Brain microvascular endothelial cell (primary cell): ENCODE data around the gene TTC7B.

Experiments
- DNase-seq: peaks from one replicate; pipeline ENCODE4 v3.0.0-alpha.2; 2020
- H3K27ac ChIP-seq: fragments of 250-450 bp; sonication (Bioruptor Pico); 2 replicates; pipeline ENCODE4 v1.5.1; 2020; ENCODE audit warnings: mild to moderate bottlenecking, moderate library complexity
- H3K27me3 ChIP-seq: fragments of 250-450 bp; sonication (Bioruptor Pico); replicated peaks from 2 replicates; pipeline ENCODE4 v1.5.1; 2020; ENCODE audit warnings: mild to moderate bottlenecking
- H3K36me3 ChIP-seq: fragments of 250-450 bp; sonication (Bioruptor Pico); replicated peaks from 2 replicates; pipeline ENCODE4 v1.5.1; 2020; ENCODE audit warnings: mild to moderate bottlenecking
- H3K4me3 ChIP-seq: 2 replicates; pipeline ENCODE4 v1.5.1; 2011; ENCODE audit warnings: low read depth, mild to moderate bottlenecking, control low read depth, low read length, moderate library complexity
- in situ Hi-C: cut with HindIII; loops from 2 replicates; pipeline ENCODE4 v1.10.0; 2017; ENCODE audit warnings: low sequenced_read_pairs, low pct_ligation_motif_present
- TF ChIP-seq, protein P1 (sequence below): IDR thresholded peaks from 2 replicates; pipeline ENCODE4 v1.5.1; 2011; ENCODE audit warnings: low read depth, mild to moderate bottlenecking, moderate library complexity, low read length, control low read depth, inconsistent platforms; ENCODE audit errors: missing control alignments

The TTC7B gene

DNA sequence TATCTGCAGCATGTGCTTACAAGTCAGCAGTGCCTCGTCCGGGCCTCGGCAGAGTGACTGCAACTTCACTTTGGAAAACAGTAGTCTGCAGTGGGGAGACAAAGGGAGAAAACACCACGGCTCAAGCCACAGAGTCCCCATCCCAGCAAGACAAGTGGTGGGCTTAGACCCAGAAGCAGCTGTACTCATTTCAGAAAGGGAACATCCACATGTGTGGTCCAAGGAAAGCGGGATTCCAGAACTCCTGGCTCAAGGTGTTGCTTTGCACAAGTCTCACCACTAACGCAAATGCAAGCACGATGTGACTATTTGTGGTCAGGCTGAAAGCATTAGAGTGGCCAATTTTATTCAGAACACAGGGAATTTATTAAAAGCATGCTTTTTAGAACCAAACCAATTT lies 198.3 kb downstream of the TTC7B start:
- Histone ChIP-seq H3K27me3 (no peaks in the 10 kb centered on the region), H3K27ac (no peak overlapping the region), H3K4me3 (no peak overlapping the region), H3K36me3 (no peaks in the 10 kb centered on the region)
- in situ Hi-C loops: no loop called here
- DNase-seq: no peak
- TF ChIP-seq, protein P1, sequence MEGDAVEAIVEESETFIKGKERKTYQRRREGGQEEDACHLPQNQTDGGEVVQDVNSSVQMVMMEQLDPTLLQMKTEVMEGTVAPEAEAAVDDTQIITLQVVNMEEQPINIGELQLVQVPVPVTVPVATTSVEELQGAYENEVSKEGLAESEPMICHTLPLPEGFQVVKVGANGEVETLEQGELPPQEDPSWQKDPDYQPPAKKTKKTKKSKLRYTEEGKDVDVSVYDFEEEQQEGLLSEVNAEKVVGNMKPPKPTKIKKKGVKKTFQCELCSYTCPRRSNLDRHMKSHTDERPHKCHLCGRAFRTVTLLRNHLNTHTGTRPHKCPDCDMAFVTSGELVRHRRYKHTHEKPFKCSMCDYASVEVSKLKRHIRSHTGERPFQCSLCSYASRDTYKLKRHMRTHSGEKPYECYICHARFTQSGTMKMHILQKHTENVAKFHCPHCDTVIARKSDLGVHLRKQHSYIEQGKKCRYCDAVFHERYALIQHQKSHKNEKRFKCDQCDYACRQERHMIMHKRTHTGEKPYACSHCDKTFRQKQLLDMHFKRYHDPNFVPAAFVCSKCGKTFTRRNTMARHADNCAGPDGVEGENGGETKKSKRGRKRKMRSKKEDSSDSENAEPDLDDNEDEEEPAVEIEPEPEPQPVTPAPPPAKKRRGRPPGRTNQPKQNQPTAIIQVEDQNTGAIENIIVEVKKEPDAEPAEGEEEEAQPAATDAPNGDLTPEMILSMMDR: no peak

DNA sequence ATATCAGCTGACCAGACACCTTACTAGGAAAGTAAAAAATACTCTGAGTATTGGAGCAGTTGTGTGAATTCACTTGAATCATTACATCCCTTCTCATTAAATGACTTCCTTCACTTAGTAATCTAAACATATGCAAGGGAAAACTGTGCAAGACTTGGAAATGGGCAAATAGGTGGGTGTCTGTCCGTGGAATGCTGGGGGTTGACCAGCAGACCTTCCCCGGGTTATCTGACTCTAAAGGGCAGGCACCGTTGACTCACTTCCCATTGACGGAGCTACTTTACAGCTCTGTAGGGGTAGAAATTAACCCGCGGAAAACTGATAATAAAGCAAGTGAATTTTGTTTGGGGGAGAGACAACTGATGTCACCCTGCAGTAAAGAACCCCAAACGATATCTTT lies 199.3 kb downstream of the TTC7B start:
- no peak overlapping the region for H3K4me3 ChIP-seq
- in situ Hi-C loops: no loop called here
- no peak overlapping the region for H3K27ac ChIP-seq
- no peaks in the 10 kb centered on the region for H3K27me3 ChIP-seq
- TF ChIP-seq, protein P1: no peak
- no peak for DNase-seq
- no peaks in the 10 kb centered on the region for H3K36me3 ChIP-seq

DNA sequence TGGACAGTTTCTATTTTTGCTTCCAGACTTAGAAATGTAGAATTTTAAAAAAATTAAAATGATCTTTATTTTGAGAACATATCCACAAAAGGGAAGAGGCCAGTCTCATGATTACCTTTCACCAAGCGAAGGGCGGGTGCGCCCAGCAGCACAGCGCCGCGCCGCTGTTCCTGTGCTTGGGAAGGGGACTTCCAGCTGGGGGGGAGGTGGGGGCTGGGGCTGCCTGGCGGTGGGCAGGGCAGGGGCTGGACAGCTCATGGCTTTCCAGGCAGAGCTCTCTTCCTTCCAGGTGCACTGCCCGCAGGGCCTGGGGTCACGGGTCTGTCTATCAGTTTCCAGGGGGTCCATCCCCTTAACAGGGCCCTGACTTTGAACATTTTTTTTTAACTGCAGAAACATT lies 199.9 kb downstream of the TTC7B start:
- no peak overlapping the region for H3K4me3 ChIP-seq
- no peak overlapping the region for H3K27ac ChIP-seq
- H3K27me3 ChIP-seq: no peaks in the 10 kb centered on the region
- H3K36me3 ChIP-seq: no peaks in the 10 kb centered on the region
- DNase-seq: no peak
- TF ChIP-seq, protein P1: no peak
- in situ Hi-C loops: no loop called here

DNA sequence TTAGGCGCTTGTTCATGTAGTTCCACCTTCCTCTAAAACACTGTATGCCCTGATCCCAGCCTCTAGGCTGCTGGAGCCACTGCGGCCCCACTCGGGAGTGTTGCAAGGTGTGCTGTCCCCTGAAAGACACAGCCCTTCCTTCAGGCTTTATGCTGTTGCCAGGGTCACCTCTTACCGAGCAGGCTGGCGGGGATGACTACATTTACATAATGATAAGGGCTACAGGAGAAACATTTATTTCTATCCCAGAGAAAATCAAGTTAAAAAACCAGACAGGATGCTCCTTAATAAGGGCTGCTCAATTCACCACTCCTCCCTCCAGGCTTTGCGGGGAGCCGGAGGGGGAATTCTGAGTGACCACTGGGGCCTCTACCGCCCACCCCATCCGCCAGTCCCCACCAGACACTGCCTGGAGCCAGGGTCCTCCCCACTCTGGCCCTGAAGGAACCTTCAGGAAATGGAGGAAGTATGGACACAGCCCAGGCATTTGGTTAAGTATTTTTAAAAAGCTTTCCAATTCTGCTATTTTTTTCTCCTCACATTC lies 200.6 kb downstream of the TTC7B start:
- no peak for DNase-seq
- in situ Hi-C loops: no loop called here
- TF ChIP-seq, protein P1: no peak
- no peak overlapping the region for H3K27ac ChIP-seq
- H3K27me3 ChIP-seq: no peaks in the 10 kb centered on the region
- no peaks in the 10 kb centered on the region for H3K36me3 ChIP-seq
- no peak overlapping the region for H3K4me3 ChIP-seq

DNA sequence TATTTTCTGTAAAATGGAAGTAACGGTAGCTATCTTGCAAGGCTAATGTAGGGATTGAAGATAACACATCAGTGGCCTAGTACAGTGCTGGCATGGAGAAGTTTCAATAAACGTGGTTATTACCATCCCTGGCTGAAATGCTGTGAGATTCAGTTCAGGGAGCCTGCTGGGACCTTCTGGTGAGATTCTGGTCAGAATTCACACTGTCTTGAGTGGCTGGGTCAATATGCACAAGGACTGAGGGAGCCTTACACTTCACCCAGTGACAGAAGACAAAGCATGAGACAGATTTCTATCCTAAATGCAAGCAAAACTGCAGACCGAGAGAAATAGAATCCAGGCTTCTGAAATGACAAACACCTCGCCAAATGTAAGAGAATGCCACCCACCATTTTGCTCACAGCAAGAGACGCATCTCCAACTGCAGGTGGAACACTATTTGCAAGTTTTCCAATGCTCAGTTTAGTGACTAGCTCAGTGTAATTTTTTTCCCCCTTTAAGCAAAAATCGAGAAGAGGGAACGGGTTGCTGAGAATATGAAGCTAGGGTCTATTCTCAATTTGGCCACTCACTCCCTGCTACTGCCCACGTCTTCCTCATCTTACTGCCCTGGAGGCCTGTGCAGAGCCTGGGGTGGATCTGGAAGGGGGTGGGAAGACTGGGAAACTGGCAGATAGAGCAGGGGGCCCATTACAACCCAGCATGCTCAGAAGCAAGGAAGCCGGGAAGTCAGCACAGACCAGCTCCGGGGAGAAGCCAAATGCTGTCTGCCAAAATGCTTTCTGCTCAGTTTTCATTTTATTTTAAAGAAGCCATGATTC lies 201.3 kb downstream of the TTC7B start:
- DNase-seq: no peak
- H3K27ac ChIP-seq: no peak overlapping the region
- H3K27me3 ChIP-seq: no peaks in the 10 kb centered on the region
- H3K4me3 ChIP-seq: no peak overlapping the region
- no peaks in the 10 kb centered on the region for H3K36me3 ChIP-seq
- in situ Hi-C loops: no loop called here
- TF ChIP-seq, protein P1: no peak
